ENCODE measurements around the gene TXNRD2.

Gene TXNRD2

GRCh38 chr22:19941365-19942082 lies at the start of gene TXNRD2, which contains the start of gene COMT:
TXNRD2 (minus strand) TSS chr22:19941818; CDS start chr22:19941803, 15 bp downstream.
COMT (plus strand) TSS chr22:19941772; CDS start chr22:19962527, 20,755 bp downstream.
- H3K4me3 ChIP-seq (ENCODE audit: low read depth, low read length), result peak within 1 kb of the TSS; percentile 64
- no peak for TF ChIP-seq CTCF (IDR thresholded peaks at IDR 0.05; ENCODE audit: low read depth, low read length)

- no peak overlapping the region for H3K4me3 ChIP-seq (ENCODE audit: low read depth, low read length)
- TF ChIP-seq CTCF (IDR thresholded peaks at IDR 0.05; ENCODE audit: low read depth, low read length), result no peak
These were observed 49.7 kb upstream of the TXNRD2 start for GRCh38 chr22:19991395-19991644.

- TF ChIP-seq CTCF (IDR thresholded peaks at IDR 0.05; ENCODE audit: low read depth, low read length), result no peak
- no peak overlapping the region for H3K4me3 ChIP-seq (ENCODE audit: low read depth, low read length)
These were observed 49.2 kb upstream of the TXNRD2 start for GRCh38 chr22:19990609-19991394.

GRCh38 chr22:19990188-19990587 lies 48.6 kb upstream of the TXNRD2 start:
- TF ChIP-seq CTCF (IDR thresholded peaks at IDR 0.05; ENCODE audit: low read depth, low read length), result no peak
- H3K4me3 ChIP-seq (ENCODE audit: low read depth, low read length), result no peak overlapping the region

GRCh38 chr22:19989725-19990067 lies 48.1 kb upstream of the TXNRD2 start:
- no peak for TF ChIP-seq CTCF (IDR thresholded peaks at IDR 0.05; ENCODE audit: low read depth, low read length)
- H3K4me3 ChIP-seq (ENCODE audit: low read depth, low read length), result no peak overlapping the region

GRCh38 chr22:19988965-19989724 lies 47.5 kb upstream of the TXNRD2 start:
- no peak overlapping the region for H3K4me3 ChIP-seq (ENCODE audit: low read depth, low read length)
- no peak for TF ChIP-seq CTCF (IDR thresholded peaks at IDR 0.05; ENCODE audit: low read depth, low read length)

All from WI38 (cell line).